SH-SY5Y (cell line): ENCODE results near the gene ENDOD1.

Experiments used
- GATA2 ChIP-seq: IDR thresholded peaks from 2 replicates; pipeline ENCODE4 v1.6.1; 2011; ENCODE audit warnings: mild to moderate bottlenecking, low read depth, low read length
- GATA3 ChIP-seq: IDR thresholded peaks from 2 replicates; pipeline ENCODE4 v1.6.1; 2011; ENCODE audit warnings: low read depth, mild to moderate bottlenecking, low read length, moderate library complexity

- TF ChIP-seq GATA2 (no peak), GATA3 (no peak)
Measured at GRCh38 chr11:95070471-95070870, 19.2 kb upstream of the ENDOD1 start.
